HG03045 (cell line): ENCODE results near the gene MDGA2.

Experiments
- ATAC-seq: cut with Tn5 transposase; IDR thresholded peaks from one replicate; pipeline ENCODE4 v1.9.1; 2021; ENCODE audit warnings: mild to moderate bottlenecking, moderate library complexity; ENCODE audit not compliant: unreplicated experiment

The MDGA2 gene

DNA sequence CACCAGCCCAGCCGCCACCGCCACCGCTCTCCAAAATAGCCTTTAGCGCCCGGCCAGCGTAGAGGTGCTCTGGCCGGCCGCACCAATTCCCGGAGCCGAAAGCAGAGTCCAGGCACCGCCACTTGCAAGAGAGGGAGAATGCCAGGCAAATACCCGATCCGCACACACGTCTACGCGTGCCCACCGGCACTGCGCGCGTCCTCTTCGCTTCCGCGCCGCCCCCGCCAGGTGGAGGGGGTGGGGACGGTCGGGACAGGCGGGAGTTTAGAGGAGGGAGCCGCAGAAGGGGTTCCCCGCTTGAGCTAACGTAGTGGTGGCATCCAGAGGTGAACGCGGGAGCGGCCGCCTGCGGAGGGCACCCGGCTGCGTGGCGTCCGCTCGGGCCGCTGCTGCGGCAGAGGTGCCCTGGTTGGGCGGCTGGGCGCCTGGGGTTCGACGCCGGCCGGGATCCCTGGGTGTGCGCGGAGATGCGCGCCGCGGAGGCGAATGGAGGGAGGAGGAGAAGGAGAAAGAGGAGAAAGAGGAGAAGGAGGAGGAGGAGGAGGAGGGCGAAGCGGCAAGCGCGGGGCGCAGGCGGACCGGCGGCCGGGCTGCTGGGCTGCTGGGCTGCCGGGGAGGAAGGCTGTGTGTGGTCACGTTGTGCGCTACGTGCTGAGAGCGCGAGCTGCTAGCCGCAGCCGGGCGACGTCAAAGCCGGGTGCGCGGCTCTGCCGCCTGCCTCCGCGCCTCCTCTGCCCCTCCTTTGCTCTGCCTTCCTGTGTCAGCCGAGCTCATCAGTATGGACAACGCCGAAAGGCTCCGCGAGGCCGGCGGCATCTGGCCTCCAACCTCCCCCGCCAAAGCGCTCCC is at the start of gene MDGA2:
TSS of gene MDGA2 (minus strand) at position 140 of the 849 bp plus-strand sequence.
- no peak for ATAC-seq

DNA sequence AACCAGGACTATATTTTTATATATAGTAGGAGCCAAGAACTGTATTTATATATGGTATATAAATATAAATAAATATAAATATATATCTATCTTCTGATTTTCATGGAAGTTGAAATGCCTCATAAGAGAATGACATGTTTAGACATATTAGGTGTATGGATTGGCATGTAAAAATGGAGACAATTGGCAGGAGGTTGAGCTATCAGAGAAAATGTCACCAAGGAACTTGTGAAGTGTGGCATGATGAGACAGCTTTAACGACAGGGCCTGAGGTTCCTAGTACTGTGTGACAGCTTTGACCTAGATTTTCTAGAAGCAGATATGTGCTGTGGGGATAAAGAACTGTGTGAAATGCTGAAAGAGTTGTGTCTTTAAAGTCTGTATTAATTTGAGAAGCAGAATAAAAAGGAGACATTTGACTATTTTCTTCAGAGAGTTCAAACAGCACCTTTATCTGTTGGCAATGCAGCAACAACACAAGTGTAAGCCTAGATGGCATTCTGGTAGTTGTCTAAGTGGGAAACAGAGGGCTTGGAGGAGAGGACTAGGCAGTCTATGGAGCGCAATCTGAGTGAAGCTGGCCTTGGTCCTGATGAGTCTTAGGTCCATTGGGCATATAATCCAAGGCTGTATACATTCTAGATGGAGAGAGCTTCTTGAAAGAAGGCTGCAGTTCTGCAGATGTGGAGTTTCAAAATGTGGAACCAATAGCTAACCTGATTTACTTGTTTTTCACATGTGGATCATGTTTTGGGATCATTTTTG is 47.7 kb upstream of the MDGA2 start:
- no peak for ATAC-seq

DNA sequence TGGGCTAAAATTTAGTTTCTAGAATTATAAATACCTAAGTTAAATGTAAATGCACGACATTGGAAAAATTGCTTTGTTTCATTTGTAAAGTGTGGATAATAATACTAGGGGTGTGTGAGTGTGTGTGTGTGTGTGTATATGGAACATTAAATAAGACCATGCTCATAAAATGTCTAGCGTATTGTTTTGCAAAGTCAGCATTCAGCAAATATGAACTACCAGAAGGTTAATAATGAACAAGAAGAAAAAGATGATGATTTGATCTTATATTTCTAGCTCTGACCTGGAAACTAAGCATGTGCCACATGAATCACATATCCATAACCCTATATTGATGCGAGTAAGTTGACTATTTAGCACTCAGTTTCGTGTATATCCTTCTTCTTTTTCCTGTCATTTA is 44.9 kb upstream of the MDGA2 start:
- no peak for ATAC-seq

- no peak for ATAC-seq
Measured at GRCh38 chr14:47715330-47715729, 39.9 kb upstream of the MDGA2 start.

- no peak for ATAC-seq
Measured at GRCh38 chr14:47710581-47710980, 35.2 kb upstream of the MDGA2 start.

DNA sequence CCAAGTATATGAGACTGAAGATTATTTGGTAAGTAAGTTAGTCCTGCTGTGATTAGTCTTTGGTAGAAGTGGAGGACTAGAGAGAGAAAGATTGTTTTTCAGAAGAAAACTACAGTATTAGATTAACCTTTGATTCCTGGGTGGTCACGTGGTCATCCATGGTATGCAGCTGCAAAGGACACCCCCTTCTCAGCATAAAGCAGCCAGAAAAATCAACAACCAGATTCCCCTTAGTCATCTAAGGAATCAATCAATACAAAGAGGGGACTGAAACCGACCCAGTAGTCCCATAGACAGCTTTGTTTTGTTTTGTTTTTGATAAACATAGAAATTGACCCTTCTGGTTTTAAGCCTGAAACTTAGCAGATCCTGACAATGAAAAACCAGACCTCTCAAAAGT is 30.3 kb upstream of the MDGA2 start:
- ATAC-seq = no peak

GRCh38 chr14:47691829-47692228 is 16.4 kb upstream of the MDGA2 start:
- no peak for ATAC-seq

- no peak for ATAC-seq
Measured at GRCh38 chr14:47678993-47679392, 3.6 kb upstream of the MDGA2 start.

- ATAC-seq = no peak
Measured at GRCh38 chr14:47678157-47678556, 2.8 kb upstream of the MDGA2 start.

- no peak for ATAC-seq
Measured at GRCh38 chr14:47676315-47676617, 861 bp upstream of the MDGA2 start.

DNA sequence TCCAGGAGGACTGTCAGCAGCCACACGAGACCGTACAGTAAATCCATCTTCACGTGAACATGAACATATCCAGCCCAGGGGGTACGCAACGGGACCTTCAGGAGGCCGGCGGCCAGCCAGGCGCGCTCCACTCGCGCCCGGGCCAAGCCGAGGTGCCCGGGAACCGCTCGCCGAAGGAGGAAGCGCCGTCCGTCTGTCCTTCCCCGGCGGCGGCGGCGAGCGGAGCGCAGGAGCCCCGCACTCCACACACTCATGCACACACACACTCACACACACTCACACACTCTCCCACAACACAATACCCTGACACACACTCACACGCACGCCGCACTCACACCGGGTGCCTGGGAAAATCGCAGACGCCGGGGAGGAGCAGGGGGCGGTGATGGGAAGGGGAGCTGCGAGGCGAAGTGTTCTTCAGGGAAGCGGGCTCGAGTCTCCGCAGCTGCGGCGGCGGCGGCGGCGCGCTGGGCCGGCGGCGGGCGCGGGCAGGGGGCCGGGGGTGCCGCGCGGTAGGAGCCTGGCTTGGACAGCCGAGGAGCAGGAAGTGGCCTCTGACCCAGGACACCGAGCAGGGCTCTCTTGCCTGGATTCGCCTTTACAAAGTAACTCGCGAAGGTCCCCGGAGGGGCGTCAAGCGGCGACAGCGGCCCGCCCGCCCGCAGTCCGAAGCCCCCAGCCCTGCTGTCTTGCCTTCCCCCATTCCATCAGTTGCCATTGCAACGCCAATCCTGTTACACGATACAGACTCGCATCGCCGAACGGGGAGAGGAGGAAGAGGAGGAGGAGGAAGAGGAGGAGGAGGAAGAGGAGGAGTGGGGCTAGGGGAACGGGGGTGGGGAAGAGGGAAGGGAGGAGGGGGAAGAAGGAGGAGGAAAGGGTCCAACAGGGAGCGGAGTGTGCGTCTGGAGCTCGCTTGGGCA is 601 bp downstream of the MDGA2 start:
- no peak for ATAC-seq

GRCh38 chr14:47674148-47674542 is 1.3 kb downstream of the MDGA2 start:
- ATAC-seq = no peak

DNA sequence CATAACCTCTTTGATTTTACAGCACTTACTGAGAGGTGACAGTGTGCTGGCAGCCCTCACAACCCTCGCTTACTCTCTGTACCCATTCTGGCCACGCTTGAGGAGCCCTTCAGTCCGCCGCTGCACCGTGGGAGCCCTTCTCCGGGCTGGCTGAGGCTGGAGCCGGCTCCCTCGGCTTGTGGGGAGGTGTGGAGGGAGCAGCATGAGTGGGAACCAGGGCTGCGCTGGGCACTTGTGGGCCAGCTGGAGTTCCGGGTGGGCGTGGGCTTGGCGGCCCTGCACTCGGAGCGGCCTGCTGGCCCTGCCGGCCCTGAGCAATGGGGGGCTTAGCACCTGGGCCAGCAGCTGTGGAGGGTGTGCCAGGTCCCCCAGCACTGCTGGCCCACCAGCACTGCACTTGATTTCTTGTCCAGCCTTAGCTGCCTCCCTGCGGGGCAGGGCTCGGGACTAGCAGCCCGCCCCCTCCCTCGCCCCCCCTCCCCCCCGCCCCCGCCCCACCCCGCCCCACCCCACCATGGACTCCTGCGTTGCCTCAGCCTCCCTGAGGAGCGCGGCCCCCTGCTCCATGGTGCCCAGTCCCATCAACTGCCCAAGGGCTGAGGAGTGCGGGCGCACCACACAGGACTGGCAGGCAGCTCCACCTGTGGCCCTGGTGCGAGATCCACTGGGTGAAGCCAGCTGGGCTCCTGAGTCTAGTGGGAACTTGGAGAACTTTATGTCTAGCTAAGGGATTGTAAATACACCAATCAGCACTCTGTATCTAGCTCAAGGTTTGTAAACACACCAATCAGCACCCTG is 9.9 kb downstream of the MDGA2 start:
- no peak for ATAC-seq

- no peak for ATAC-seq
Measured at GRCh38 chr14:47662466-47662865, 12.9 kb downstream of the MDGA2 start.

DNA sequence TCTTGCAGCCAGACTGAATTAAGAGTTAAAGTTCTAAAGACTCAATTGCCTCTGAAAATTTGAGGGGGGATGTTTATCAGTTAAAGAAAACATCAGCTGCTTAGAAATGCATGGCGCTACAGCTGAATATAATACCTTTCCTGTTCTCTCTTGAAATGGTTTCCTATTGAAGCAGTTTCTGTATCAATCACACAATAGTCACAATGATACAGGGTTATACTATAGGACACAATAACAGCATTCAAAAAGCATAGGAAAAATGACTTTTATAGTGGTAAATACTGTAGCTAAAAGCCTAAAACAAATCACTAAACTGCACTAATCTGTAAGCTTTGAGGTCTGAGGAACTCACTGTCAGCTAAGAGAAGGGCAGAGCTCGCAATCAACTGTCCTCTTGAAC is 15.2 kb downstream of the MDGA2 start:
- ATAC-seq = no peak

GRCh38 chr14:47658041-47658440 is 17.4 kb downstream of the MDGA2 start:
- no peak for ATAC-seq

DNA sequence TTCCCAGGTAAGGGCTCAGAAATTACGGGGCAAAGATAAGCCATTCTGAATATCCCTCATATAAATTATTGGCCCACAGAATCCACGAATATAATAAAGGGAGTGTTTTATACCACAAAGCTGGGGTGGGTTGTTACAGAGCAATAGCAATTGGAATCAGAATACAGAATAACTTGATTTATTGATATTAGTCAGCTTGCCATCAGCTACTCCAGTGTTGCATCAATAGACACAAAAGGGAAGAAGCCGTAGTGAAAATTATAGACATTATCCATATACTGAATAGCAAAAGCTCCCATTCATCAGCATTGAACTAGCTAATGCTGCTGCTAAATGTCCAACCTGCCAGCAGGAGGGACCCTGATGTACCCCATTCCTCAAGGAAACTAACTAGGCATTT is 18.3 kb downstream of the MDGA2 start:
- no peak for ATAC-seq

GRCh38 chr14:47651337-47651736 is 24.1 kb downstream of the MDGA2 start:
- no peak for ATAC-seq

DNA sequence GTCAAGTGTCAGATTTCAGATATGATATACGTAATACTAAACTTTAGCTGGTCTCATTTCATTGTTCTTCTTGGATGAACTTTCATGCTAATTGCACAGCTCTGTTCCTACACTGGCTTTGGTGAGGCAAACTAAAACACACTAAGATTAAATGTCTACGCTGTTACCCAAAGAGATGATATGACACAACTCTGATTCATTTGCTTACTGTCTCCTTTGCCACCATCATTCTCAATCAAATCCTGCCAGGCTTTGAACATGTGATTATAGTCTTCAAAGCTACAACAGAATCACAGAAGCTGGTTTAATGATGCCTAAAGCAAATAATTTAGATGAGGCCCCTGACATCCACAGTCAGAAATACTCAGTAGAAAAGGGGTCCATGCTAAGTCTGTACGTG is 37.7 kb downstream of the MDGA2 start:
- ATAC-seq = no peak

- ATAC-seq = no peak
Measured at GRCh38 chr14:47626151-47627035, 49.0 kb downstream of the MDGA2 start.
